Measurements from ENCODE around the gene ITGB6. TPM values are rescaled to one million over a fixed set of nuclear protein-coding genes. Genes with fewer than 3 reads are reported as not detected.

The ITGB6 gene, protein sequence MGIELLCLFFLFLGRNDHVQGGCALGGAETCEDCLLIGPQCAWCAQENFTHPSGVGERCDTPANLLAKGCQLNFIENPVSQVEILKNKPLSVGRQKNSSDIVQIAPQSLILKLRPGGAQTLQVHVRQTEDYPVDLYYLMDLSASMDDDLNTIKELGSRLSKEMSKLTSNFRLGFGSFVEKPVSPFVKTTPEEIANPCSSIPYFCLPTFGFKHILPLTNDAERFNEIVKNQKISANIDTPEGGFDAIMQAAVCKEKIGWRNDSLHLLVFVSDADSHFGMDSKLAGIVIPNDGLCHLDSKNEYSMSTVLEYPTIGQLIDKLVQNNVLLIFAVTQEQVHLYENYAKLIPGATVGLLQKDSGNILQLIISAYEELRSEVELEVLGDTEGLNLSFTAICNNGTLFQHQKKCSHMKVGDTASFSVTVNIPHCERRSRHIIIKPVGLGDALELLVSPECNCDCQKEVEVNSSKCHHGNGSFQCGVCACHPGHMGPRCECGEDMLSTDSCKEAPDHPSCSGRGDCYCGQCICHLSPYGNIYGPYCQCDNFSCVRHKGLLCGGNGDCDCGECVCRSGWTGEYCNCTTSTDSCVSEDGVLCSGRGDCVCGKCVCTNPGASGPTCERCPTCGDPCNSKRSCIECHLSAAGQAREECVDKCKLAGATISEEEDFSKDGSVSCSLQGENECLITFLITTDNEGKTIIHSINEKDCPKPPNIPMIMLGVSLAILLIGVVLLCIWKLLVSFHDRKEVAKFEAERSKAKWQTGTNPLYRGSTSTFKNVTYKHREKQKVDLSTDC
- total RNA-seq (2021; fragmentation: NEBNext Ultra II Directional; extraction: Animal tissue kit (Norgen Biotek cat#: 25700)) (not detected in 2 replicates), polyA plus RNA-seq (2011; rRNA removed) (not detected in 2 replicates), polyA minus RNA-seq (2011; rRNA and poly(A)+ RNA removed) (not detected in 2 replicates)
- not detected for polyA plus RNA-seq (2011; cell fraction: cytosol; rRNA removed)
- polyA plus RNA-seq (2011; cell fraction: nucleus; rRNA removed): not detected
- not detected in 4 replicates for polyA plus RNA-seq (2012, experiment 1 of 2)
- not detected for polyA plus RNA-seq (2012, experiment 2 of 2)
- not detected for polyA plus RNA-seq (2013, experiment 1 of 2)
- polyA plus RNA-seq (2013, experiment 2 of 2): not detected
- not detected for polyA minus RNA-seq (2011; cell fraction: cytosol; rRNA and poly(A)+ RNA removed)
- not detected for polyA minus RNA-seq (2011; cell fraction: nucleus; rRNA and poly(A)+ RNA removed)
- long read RNA-seq, experiment 1: 0 reads
- long read RNA-seq, experiment 2: 0 reads

DNA sequence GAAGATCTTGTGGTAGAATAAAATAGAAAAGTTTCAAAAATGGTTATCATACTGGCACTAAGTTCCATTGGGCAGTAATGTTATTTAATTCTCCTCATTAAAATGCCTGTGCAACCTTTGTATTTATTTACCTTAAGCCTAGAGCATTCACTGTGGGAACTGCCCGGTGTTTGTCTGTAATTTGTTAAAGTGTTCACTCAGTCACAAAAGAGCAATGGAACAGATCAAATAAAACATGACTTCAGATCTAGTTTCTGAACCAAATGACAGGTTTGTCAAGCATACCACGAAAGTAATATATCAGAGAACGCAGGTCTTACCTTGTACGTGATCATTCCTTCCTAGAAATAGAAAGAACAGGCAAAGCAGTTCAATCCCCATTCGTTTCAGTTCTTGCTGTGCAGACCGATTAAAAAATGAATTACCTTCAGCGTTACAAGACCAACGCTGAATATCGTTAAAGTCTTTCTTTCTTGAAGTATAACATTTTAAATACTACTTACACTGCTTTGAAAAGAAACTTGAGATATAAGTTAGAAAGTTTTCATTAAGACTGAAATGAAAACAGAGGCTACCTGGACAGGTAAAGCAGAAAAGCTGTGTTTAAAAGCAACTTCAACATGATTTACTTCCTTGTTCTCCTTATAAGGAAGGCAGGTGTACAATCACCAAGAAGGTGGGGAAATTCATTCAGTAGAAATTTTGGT is at the start of gene ITGB6:
TSS of gene ITGB6 (minus strand) at position 590 of the 707 bp plus-strand sequence. CDS start at position 381, 209 bp downstream.
- H3K4me3 ChIP-seq (ENCODE audit: extremely low read depth in 1 of 4, insufficient read depth in 2 of 4, low read depth in 3 of 4, low read length in 4 of 4): no peak within 1 kb of the TSS
- H3K4ac ChIP-seq (replicated peaks; ENCODE audit: insufficient read length, low read depth, low read length): no peak within 1 kb of the TSS
- H3K4me1 ChIP-seq (replicated peaks in 1 of 4; ENCODE audit: control insufficient read depth in 3 of 4, insufficient read depth in 4 of 4, low read length in 3 of 4): no peaks in the 10 kb centered on the region
- H3K79me1 ChIP-seq (ENCODE audit: low read depth, low read length): no peaks in the 10 kb centered on the region
- no peak for DNase-seq (ENCODE audit: low read depth in 1 of 2, low spot score in 2 of 2)
- H3K14ac ChIP-seq (ENCODE audit: insufficient read length): no peak within 1 kb of the TSS
- H4K20me1 ChIP-seq (replicated peaks in 1 of 2; ENCODE audit: control insufficient read depth in 1 of 2, insufficient read depth in 2 of 2, low read length in 2 of 2): no peaks in the 10 kb centered on the region
- no peaks in the 10 kb centered on the region for H3K79me2 ChIP-seq (ENCODE audit: control insufficient read depth in 1 of 2, insufficient read depth in 2 of 2, low read length in 2 of 2)
- no peaks in the 10 kb centered on the region for H3K9me3 ChIP-seq (ENCODE audit: insufficient read depth in 2 of 2, low read depth in 1 of 2, low read length in 1 of 2)
- no peak within 1 kb of the TSS for H3K23ac ChIP-seq (ENCODE audit: insufficient read length)
- no peak within 1 kb of the TSS for H2AK5ac ChIP-seq (ENCODE audit: low read depth, low read length)
- CTCF ChIA-PET (ENCODE audit: partially characterized antibody): interaction anchor here (1.0 kb wide), 1 partner anchor 10 kb away, joined by 5 read pairs; no protein-coding TSS in a partner anchor
- no peak within 1 kb of the TSS for H2BK120ac ChIP-seq (replicated peaks; ENCODE audit: low read depth, low read length)
- no peaks in the 10 kb centered on the region for H3K27me3 ChIP-seq (replicated peaks in 1 of 4; ENCODE audit: control insufficient read depth in 3 of 4, extremely low read depth in 1 of 4, insufficient read depth in 3 of 4, low read length in 3 of 4)
- no peaks in the 10 kb centered on the region for H3K36me3 ChIP-seq (ENCODE audit: control insufficient read depth in 2 of 4, insufficient read depth in 4 of 4, low read length in 3 of 4)
- no peaks in the 10 kb centered on the region for H3K23me2 ChIP-seq (ENCODE audit: low read depth, low read length)
- H2AFZ ChIP-seq (ENCODE audit: low read length): peak within 1 kb of the TSS; percentile 25; the same call in 1 of the 2 replicates
- H4K91ac ChIP-seq (replicated peaks; ENCODE audit: insufficient read length, low read length): no peak within 1 kb of the TSS
- no peak within 1 kb of the TSS for H2BK5ac ChIP-seq (ENCODE audit: low read depth, low read length)
- no peak within 1 kb of the TSS for H2BK12ac ChIP-seq (ENCODE audit: low read depth, low read length)
- H4K8ac ChIP-seq (ENCODE audit: extremely low read depth, insufficient read depth, low read length): no peak within 1 kb of the TSS
- WGBS, 2 experiments (ENCODE audit: extremely low coverage in 1 of 2, insufficient coverage in 1 of 2, insufficient read length in 1 of 2, insufficient replicate concordance in 2 of 2, low coverage in 1 of 2, low lambda C conversion rate in 2 of 2, missing lambda C conversion rate in 1 of 2): 84% methylated on average over 9 of the region's 9 CpGs; no CpG with 5 or more reads in 1 of the 2 experiments
- no peak within 1 kb of the TSS for H3K56ac ChIP-seq (replicated peaks; ENCODE audit: insufficient read length, low read depth, low read length)
- no peak within 1 kb of the TSS for H3K4me2 ChIP-seq (ENCODE audit: insufficient read depth in 1 of 2, low read depth in 2 of 2, low read length in 2 of 2)
- no peak for FAIRE-seq
- H3K9ac ChIP-seq (replicated peaks in 1 of 4; ENCODE audit: extremely low read depth in 1 of 4, low read depth in 3 of 4, low read length in 3 of 4): no peak within 1 kb of the TSS
- H2BK15ac ChIP-seq (ENCODE audit: low read length): no peak within 1 kb of the TSS
- H2BK20ac ChIP-seq (ENCODE audit: low read length): no peak within 1 kb of the TSS
- POLR2A ChIA-PET (ENCODE audit: partially characterized antibody): interaction anchor here (1.1 kb wide), 1 partner anchor 44 kb away, joined by 3 read pairs; no protein-coding TSS in a partner anchor
- no peak within 1 kb of the TSS for H3K27ac ChIP-seq (ENCODE audit: low read depth, low read length)
- H3K18ac ChIP-seq (ENCODE audit: extremely low read depth, low read length): no peak within 1 kb of the TSS
- H4K5ac ChIP-seq (ENCODE audit: insufficient read length, low read depth, low read length): no peak within 1 kb of the TSS
- TF ChIP-seq RAD21 (IDR thresholded peaks at IDR 0.05 in 1 of 2, conservative IDR thresholded peaks at IDR 0.05 in 1 of 2; ENCODE audit: low read depth in 2 of 2, low read length in 2 of 2) (no peak), ZNF274 (IDR thresholded peaks at IDR 0.05; ENCODE audit: borderline replicate concordance, extremely low read depth, low read length) (0 out of 2 replicates have a peak, but pooled peaks have one; percentile 15), TAF7 (optimal IDR thresholded peaks at IDR 0.05; ENCODE audit: borderline replicate concordance, low read depth, low read length) (no peak), CEBPB (IDR thresholded peaks at IDR 0.05; ENCODE audit: low read depth, low read length) (no peak), SIRT6 (IDR thresholded peaks at IDR 0.05; ENCODE audit: low read length) (no peak), KDM4A (IDR thresholded peaks at IDR 0.05; ENCODE audit: low read depth, low read length, severe bottlenecking) (no peak)

All from H1 (cell line).